ENCODE results near the gene MTHFR.
A peak's percentile ranks its signal among the peaks of the same experiment; 100 is the strongest.

The MTHFR gene

GRCh38 chr1:11796036-11796828, 9.5 kb downstream of the MTHFR start:
- DNase-seq (ENCODE audit: low spot score) = no peak

DNA sequence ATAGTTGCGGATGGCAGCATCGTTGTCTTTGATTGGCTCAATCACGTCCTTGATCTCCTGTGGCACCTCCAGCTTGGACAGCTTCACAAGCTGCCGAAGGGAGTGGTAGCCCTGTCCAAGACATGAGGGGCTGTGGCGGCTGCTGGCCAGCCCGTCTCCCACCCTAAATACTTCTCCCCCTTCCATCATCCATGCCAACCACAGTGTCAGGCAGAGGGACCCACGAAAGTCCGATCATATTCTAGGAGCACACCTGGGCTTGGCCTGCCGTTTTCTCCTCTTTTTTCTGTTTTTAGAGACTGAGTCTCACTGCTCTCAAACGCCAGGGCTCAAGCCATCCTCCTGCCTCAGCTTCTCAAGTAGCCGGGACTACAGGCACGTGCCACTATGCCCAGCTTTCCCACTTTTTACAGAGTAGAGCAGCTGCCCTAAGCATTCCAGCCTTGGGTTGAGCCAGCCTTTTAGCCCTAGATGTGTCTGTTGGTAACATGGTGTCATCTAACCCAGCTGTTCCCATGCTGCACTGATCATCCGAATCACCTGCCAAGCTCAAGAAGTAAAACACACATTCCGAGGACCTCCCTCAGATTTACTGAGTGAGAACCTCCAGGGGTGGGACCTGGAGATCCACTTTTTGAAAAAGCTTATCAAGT, 10.4 kb downstream of the MTHFR start:
- DNase-seq (ENCODE audit: low spot score) = no peak

GRCh38 chr1:11794446-11795237, 11.1 kb downstream of the MTHFR start:
- no peak for DNase-seq (ENCODE audit: low spot score)

DNA sequence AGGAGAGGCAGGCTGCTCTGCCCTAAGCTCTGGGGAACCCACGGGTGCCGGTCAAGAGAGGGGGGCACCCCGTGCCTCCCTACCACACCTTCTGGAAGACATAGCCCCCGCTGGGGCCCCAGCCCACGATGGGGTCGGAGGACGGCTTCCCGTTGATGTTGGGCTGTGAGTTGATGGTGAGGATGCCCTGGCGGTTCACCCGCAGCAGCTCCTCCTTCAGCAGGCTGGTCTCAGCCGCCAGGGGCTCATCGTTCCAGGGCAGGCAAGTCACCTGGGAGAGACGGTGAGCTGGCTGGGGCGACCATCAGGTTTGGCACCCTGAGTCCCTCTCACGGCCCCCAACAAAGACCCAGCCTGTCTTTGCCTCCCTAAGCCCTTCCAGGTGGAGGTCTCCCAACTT, 11.9 kb downstream of the MTHFR start:
- no peak for DNase-seq (ENCODE audit: low spot score)

DNA sequence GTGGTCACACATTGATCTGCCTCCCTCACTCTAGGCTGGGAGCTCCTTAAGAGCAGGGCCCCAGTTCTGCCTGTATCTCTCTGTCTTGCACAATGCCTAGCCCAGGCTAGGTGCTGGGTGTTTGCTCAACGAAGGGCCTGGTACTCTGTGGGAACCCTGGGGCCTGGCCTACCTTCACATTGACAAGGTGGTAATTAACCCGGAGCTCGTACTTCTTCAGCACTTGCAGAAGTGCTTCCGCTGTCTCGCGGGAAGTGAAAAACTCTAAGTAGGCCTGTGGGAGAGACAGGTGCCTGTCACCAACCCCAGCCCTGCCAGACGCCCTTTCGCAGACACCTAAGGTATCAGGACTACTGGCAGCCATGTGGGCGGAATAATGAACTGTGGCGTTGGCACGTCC, 13.7 kb downstream of the MTHFR start:
- no peak for DNase-seq (ENCODE audit: low spot score)

DNA sequence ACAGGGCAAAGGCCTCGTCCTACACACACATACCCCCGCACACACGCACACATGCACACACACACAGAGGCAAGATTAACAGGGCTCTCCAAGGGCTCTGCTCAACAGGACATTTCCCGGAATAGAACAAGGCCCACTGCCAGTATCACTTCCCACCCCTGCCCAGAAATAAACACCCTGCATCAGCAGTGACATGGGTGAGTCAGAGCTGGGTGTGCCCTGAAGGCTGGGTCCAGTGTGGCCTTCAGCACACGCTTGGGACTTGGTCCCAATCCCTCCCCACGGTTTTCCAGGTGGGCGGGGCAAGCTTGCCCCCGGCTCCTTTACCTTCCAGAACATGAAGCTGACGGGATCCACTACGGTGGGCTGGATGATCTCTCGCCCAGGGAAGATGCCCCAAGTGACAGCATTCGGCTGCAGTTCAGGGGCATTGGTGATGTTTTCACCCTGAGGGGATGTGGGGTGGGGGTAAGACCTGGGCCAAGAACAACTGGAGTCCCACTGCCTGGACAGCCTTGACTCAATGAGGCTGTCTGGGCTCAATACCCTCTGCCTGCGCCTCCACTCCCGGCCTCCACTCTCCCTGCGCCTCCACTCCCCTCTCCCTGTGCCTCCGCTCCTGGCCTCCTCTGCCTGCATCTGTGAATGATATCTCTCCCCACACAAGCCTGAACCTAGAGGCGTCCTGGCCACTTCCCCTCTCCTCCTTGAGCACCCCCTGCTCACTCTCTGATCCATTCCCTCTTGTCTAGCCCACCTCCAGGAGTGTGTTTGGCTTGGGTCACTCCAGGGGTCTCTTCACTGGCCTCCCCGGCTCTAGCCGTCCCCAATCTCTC, 14.7 kb downstream of the MTHFR start:
- peak; percentile 67 for DNase-seq (ENCODE audit: low spot score)

GRCh38 chr1:11790101-11790879, 15.5 kb downstream of the MTHFR start:
- DNase-seq (ENCODE audit: low spot score) = no peak

DNA sequence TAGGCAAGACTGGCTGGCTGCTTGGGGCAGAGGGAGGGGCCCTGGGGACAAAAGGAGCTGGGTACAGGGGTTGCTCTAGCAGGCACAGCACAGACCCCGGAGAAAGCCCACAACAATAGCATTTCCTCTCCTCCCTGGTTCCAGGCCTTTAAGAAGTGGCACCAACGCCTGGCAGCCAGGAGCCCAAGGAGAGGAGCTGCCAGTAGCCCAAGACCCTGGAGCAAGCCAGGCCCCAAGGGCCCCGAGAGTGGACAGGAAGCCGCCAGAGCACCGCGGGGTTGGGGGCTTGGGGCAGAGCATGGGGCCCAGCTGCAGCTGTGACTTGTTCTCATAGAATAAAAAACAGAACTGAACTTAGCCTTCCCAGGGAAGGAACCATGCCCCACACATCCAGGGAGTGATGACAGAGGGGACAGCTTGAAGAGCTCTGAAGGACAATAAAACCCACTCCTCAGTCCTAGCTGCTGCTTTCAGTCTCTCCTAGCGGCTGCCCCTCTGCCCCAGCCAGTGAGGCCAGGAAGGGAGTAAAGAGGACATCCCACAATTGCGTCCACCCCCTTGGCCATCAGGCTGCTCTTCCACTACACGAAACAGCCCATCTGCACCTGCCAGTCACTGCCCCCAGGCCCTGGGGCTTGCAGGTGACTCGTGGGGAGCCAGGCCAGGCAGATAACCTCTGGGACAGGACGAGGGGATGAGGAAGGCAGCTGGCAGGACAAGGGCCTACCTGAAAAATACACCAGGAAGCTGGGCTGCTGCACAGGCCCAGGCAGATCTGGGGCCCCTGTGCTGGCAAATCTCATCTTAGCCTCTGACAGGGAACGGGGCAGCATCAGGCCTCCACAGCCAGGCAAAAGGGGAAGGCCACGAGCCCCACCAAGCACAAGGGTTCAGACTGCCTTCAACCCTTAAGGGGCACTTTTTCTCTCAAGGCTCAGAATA, 16.4 kb downstream of the MTHFR start:
- no peak for DNase-seq (ENCODE audit: low spot score)

GRCh38 chr1:11788549-11789053, 17.2 kb downstream of the MTHFR start:
- no peak for DNase-seq (ENCODE audit: low spot score)

GRCh38 chr1:11787804-11788436, 17.8 kb downstream of the MTHFR start:
- DNase-seq (ENCODE audit: low spot score) = no peak

DNA sequence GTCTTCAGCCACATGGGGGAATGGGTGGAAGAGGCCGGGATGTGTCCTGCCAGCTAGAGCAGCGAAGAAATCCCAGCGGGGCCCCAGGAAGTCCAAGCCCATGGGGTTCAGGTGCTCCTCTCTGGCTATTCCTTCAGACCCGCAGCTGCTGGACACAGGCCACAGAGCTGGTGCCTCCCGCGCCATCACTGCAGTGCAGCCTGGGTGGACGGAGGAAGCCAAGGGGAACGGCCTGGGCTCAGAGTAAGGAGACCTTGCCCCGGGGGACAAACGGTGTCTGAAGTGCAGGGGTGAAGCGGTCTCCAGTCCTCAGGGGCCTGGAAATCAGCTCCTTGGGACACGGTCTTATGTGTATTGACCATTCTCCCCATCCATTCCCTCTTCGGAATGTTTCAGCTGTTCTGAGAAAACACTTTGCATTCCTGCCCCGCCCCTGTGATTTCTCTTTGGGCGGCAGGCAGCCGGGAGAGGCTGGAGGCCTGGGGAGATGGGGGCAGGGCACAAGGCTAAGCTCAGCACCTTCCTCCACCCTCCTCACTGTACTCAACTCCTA, 18.4 kb downstream of the MTHFR start:
- DNase-seq (ENCODE audit: low spot score) = no peak

DNA sequence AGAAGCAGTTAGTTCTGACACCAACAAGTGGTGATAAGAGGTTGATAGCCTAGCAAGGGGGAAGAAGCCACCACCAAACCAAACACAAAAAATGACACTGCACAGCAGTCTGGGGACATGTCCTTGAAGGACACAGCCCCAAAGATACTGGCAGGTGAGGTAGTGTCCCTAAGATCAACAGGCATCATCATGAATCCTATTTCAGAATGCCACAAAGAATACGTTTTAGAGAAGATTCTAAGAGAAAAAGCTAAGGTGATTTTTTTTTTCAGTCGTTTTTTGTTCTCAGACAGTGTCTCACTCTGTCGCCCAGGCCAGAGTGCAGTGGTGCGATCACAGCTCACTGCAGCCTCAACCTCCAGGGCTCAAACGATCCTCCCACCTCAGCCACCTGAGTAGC, 19.6 kb downstream of the MTHFR start:
- DNase-seq (ENCODE audit: low spot score) = no peak

GRCh38 chr1:11784993-11785769, 20.6 kb downstream of the MTHFR start:
- no peak for DNase-seq (ENCODE audit: low spot score)

DNA sequence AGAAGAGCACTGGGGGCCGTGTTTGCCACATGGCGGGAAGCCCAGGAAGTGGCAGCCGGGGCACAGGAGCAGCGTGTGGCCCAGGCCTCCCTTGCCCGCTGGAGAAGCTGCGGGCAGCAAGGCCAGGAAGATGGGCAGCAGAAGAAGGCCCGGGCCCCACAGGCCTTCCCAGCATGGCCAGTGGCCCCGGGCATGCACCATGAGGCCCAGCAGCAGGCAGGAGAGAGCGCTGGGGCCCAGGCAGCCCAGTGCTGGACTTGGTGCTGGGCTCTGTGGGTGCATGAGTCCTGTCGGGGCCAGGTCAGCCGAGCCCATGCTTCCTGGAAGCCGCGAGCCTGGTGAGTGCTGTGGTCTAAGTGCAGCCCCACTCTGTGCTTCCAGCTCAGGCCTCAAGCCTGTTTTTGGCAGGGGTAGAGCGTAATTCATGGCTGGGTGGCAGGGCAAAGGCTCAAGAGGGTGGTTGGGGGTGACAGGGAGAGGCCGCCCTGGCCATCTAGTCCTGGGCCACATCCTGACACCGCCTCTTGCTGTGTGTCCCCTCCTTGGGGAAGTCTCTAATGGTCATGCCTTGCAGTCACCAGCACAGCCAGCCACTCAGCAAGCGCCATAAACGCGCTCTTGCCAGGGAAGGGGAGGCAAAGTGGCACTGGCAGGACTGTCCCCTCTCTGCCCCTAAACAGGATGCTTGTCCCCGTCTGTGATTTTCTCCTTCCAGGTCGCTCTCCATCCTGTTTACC, 21.3 kb downstream of the MTHFR start:
- no peak for DNase-seq (ENCODE audit: low spot score)

DNA sequence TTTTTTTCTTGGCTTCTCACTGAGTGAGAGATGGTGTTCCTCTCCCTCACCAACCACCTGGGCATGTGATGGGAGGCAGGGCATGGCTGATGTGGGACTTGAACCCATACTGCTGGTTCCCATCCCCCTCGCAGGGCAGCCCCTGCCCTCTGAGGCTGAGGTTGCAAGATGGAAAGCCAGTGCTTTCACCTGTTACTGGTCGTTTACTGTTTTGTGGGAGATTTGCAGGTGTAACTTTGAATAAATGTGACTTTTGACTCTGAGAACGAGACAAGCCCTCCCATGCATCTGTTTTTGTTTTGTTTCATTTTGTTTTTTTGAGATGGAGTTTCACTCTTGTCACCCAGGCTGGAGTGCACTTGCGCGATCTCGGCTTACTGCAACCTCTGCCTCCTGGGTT, 22.2 kb downstream of the MTHFR start:
- DNase-seq (ENCODE audit: low spot score) = no peak

DNA sequence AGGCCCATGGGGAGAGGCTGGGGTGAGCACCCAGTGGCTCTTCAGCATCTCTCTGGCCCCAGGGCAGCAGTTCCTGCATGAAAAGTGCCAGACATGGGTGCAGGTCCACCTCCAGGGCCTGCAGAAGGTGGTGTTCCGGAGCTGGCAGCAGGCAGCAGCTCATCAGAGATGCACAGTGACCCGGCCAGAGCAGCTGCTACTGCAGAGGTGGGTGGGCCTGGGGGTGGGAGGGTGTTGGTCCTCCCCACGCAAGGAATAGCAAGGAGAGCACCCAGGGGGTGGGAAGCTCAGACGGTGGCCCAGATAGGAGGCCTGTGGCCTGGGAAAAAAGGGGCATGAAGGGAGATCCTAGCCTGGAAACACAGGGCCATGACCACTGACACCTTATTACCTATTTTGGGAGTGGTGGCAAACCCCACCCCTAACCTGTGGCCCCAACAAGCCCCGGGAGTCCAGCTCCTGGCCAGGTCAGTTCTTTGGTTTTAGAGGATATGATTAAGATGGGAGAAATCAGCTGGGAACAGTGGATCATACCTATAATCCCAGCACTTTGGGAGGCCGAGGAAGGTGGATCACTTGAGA, 23.5 kb downstream of the MTHFR start:
- DNase-seq (ENCODE audit: low spot score) = no peak

- DNase-seq (ENCODE audit: low spot score) = no peak
Measured at GRCh38 chr1:11781297-11781696, 24.5 kb downstream of the MTHFR start.

Data from putamen (tissue), 1 donor.